ENCODE measurements around the gene TP53I13. TPM values are rescaled to one million over a fixed set of nuclear protein-coding genes. Genes with fewer than 3 reads are reported as not detected.
A peak's percentile ranks its signal among the peaks of the same experiment; 100 is the strongest.

TP53I13 gene
- total RNA-seq, 1 donor from 2014 or later = 37.2 TPM

- H3K4me3 ChIP-seq = no peak overlapping the region
- no peaks in the 10 kb centered on the region for H3K27me3 ChIP-seq (ENCODE audit: low read depth)
- H3K27ac ChIP-seq (replicated peaks) = no peak overlapping the region
- no peak for DNase-seq
- H3K9me3 ChIP-seq (replicated peaks) = no peaks in the 10 kb centered on the region
- peaks cover 58% of the 10 kb centered on the region for H3K4me1 ChIP-seq
- peaks cover 12% of the 10 kb centered on the region for H3K36me3 ChIP-seq
- TF ChIP-seq, protein P1, sequence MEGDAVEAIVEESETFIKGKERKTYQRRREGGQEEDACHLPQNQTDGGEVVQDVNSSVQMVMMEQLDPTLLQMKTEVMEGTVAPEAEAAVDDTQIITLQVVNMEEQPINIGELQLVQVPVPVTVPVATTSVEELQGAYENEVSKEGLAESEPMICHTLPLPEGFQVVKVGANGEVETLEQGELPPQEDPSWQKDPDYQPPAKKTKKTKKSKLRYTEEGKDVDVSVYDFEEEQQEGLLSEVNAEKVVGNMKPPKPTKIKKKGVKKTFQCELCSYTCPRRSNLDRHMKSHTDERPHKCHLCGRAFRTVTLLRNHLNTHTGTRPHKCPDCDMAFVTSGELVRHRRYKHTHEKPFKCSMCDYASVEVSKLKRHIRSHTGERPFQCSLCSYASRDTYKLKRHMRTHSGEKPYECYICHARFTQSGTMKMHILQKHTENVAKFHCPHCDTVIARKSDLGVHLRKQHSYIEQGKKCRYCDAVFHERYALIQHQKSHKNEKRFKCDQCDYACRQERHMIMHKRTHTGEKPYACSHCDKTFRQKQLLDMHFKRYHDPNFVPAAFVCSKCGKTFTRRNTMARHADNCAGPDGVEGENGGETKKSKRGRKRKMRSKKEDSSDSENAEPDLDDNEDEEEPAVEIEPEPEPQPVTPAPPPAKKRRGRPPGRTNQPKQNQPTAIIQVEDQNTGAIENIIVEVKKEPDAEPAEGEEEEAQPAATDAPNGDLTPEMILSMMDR (IDR thresholded peaks at IDR 0.05; ENCODE audit: borderline replicate concordance) = no peak
- intact Hi-C loops (cut with micrococcal nuclease) = no loop called here
Observed at GRCh38 chr17:29563816-29564215, 4.7 kb upstream of the TP53I13 start.

GRCh38 chr17:29565643-29566472, 2.6 kb upstream of the TP53I13 start:
- Histone ChIP-seq H3K27ac (replicated peaks) (peak overlapping the region; percentile 92), H3K4me1 (peaks cover 75% of the 10 kb centered on the region), H3K27me3 (ENCODE audit: low read depth) (no peaks in the 10 kb centered on the region), H3K4me3 (peak overlapping the region; percentile 77), H3K9me3 (replicated peaks) (no peaks in the 10 kb centered on the region), H3K36me3 (peaks cover 12% of the 10 kb centered on the region)
- DNase-seq = no peak
- TF ChIP-seq, protein P1 (IDR thresholded peaks at IDR 0.05; ENCODE audit: borderline replicate concordance) = peak; percentile 14
- intact Hi-C loops (cut with micrococcal nuclease) = no loop called here

- H3K4me3 ChIP-seq = peak within 1 kb of the TSS; percentile 77
- intact Hi-C loops (cut with micrococcal nuclease) = no loop called here
- TF ChIP-seq, protein P1 (IDR thresholded peaks at IDR 0.05; ENCODE audit: borderline replicate concordance) = no peak
- H3K4me1 ChIP-seq = peaks cover 75% of the 10 kb centered on the region
- peaks cover 12% of the 10 kb centered on the region for H3K36me3 ChIP-seq
- peak; percentile 63 for DNase-seq
- H3K9me3 ChIP-seq (replicated peaks) = no peaks in the 10 kb centered on the region
- H3K27me3 ChIP-seq (ENCODE audit: low read depth) = no peaks in the 10 kb centered on the region
- H3K27ac ChIP-seq (replicated peaks) = peak within 1 kb of the TSS; percentile 92
Observed at GRCh38 chr17:29566473-29567303, 1.8 kb upstream of the TP53I13 start, which contains the start of gene ABHD15. ABHD15 (minus strand) TSS chr17:29567037; CDS start chr17:29566966, 71 bp downstream.

DNA sequence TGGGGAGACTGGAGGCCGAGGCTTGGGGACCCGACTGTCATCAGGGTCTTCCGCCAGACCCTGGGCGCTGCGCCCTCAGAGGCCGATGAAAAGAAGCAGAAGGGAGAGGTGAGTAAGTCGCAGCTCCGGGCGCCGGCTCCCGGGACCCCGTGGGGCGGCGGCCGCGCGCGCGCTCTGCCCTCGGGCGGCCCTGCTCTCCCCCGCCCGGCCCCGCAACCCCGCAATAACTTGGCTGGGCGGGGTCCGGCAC, 1.3 kb upstream of the TP53I13 start:
- Histone ChIP-seq H3K4me1 (peaks cover 75% of the 10 kb centered on the region), H3K4me3 (peak overlapping the region; percentile 77), H3K27ac (replicated peaks) (peak overlapping the region; percentile 92), H3K36me3 (peaks cover 8% of the 10 kb centered on the region), H3K27me3 (ENCODE audit: low read depth) (no peaks in the 10 kb centered on the region), H3K9me3 (replicated peaks) (no peaks in the 10 kb centered on the region)
- intact Hi-C loops (cut with micrococcal nuclease) = no loop called here
- TF ChIP-seq, protein P1 (IDR thresholded peaks at IDR 0.05; ENCODE audit: borderline replicate concordance) = no peak
- no peak for DNase-seq

- Histone ChIP-seq H3K36me3 (peaks cover 3% of the 10 kb centered on the region), H3K27me3 (ENCODE audit: low read depth) (no peaks in the 10 kb centered on the region), H3K4me1 (peaks cover 76% of the 10 kb centered on the region), H3K27ac (replicated peaks) (peak overlapping the region; percentile 92), H3K4me3 (peak overlapping the region; percentile 77), H3K9me3 (replicated peaks) (no peaks in the 10 kb centered on the region)
- intact Hi-C loops (cut with micrococcal nuclease) = no loop called here
- peak; percentile 73 for DNase-seq
- TF ChIP-seq, protein P1 (IDR thresholded peaks at IDR 0.05; ENCODE audit: borderline replicate concordance) = peak; percentile 57
Observed at GRCh38 chr17:29567554-29568330, 759 bp upstream of the TP53I13 start.

All from left ventricle myocardium inferior (tissue), 1 donor.